Frontal cortex (tissue), 4 donors: ENCODE data around the gene RNF166. TPM values are rescaled to one million over a fixed set of nuclear protein-coding genes. Genes with fewer than 3 reads are reported as not detected.

Experiments used
- DNase-seq, 2 donors: peaks; one replicate each; pipeline ENCODE4 v3.0.0; 2012; ENCODE audit warnings: low spot score in 2 of 2
- FAIRE-seq: peaks from 2 replicates; lab custom pipeline; 2012; peaks lifted over from hg19 to GRCh38; lab: Jason Lieb, UNC
- total RNA-seq: library from RNA; depleted of rRNA; stranded (reverse); fragments of >200 nt; gene quantifications from one replicate; pipeline ENCODE4 v1.2.3, GENCODE V29; 2014
- donor health status: control.
- donor health status: control.
- donor health status: control.

Gene RNF166
- total RNA-seq, 1 donor from 2014 or later = 10.2 TPM

DNA sequence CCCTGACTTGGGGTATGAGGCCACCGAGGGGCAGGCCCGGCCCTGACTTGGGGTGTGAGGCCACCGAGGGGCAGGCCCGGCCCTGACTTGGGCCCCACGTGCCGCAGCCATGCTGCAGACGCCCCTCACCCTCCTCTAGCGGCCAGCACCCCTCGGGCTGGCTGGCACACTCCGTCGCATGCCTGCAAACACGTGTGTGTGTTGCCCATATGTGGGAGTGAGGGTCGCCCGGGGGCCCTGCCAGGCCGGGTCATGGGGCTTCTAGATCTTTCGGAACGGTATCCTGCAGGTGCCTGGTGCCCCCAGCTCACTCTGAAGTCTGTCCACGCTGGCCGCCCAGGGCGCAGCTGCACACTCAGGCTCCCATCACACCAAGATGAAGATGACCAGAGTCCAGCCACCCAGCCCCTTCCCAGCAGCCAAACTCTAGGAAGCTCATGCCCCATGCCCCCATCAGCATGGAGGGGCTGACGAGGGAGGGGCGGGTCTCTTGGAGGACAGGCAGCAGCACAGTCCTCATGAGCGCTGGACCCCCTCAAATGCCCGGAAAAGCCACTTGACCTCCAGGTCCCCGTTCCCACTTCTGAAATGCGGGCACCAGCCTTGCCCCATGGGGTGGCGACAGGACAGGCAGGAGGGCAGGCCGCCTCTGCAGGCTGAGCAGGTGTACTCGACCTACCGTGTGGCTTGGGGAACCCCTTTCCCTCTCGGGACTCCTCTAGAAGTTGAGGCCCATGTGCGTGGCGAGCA, 33.9 kb upstream of the RNF166 start:
- no peak for DNase-seq
- no peak for FAIRE-seq

DNA sequence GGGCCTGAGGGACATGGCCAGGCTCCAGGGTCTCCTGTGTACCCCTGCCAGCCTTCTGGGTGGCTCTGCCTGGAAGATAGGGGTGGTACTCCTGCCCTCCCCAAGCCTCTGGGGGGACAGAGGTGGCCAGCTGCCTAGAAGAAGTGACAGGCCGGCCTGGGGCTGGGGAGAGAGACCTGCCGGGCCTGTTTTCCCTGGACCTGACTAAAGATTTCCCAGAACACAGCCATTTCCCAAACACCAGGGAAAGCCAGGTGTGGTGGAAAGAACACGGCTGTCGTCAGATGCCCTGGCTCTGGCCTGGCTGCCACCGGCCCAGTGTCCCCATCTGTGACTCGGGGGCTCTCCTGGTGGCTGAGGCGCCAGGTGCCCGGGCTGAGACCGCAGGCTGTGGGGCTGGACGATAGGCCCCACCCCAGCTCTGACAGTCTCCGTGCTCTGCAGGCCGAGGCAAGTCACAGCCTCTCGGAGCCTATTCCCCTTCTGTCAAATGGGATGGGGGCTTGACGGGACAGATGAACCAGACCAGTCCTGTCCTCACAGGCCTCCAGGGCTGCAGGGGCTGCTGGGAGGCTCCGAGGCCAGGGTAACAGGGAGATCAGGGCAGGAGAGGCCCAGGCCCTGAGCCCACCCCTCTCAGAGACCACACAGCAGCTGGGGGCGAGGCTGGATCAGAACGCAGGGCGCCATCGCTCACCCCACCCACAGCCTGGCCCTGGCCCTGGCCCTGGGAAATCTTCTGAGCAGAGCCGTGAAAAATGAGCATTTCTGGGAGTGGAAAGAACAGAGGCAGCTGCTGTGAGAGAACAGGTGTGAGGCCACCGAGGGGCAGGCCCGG, 33.1 kb upstream of the RNF166 start:
- FAIRE-seq (no peak), DNase-seq (no peak)

GRCh38 chr16:88738151-88739084, 32.2 kb upstream of the RNF166 start:
- DNase-seq (no peak), FAIRE-seq (no peak)

- FAIRE-seq = no peak
- peak; percentile 80 to 90 for DNase-seq
These were observed 31.3 kb upstream of the RNF166 start for GRCh38 chr16:88737298-88738150.

DNA sequence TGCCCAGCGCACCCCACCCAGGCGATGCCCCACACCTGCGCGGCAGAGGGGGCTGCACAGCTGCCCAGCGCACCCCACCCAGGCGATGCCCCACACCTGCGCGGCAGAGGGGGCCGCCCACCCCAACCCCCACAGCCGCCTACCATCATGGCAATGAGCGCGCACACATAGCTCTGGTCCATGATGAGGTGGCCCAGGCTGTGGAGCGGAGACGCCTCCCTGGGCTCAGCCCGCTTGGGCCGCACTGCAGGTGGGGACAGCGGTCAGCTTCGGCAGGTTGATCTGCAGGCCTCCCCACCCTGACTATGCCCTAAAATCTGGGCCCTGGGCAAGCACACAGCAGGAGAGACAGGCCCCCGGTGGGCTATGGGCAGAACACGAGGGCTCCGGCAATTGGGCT, 30.3 kb upstream of the RNF166 start:
- no peak for DNase-seq
- FAIRE-seq = no peak

- FAIRE-seq = no peak
These were observed 29.9 kb upstream of the RNF166 start for GRCh38 chr16:88736088-88736487.

GRCh38 chr16:88735616-88736015, 29.4 kb upstream of the RNF166 start:
- FAIRE-seq (no peak), DNase-seq (no peak)

More at GRCh38 chr16:88736088-88736487, 29.9 kb upstream of the RNF166 start:
- DNase-seq = no peak

DNA sequence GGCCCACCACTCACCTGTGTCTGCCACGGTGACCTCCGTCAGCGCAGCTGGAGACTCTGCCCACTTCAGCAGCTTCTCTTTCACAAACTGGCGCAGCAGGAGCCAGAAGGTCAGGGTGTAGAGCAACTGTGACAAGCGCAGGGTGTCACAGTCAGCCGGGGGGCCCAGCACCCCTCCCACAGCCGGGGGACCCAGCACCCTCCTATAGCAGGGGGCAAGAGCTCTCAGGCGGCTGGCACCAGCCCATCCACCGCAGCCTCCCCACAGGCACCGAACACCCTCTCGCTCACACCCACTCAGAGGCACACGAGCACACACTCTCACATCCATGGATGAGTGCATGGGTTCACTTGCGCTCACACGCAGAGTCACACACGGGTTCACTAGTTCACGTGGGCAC, 28.9 kb upstream of the RNF166 start:
- no peak for FAIRE-seq
- no peak for DNase-seq

- DNase-seq (no peak), FAIRE-seq (no peak)
These were observed 28.1 kb upstream of the RNF166 start for GRCh38 chr16:88734361-88734728.

- DNase-seq = no peak
- no peak for FAIRE-seq
These were observed 27.6 kb upstream of the RNF166 start for GRCh38 chr16:88733630-88734360.

- DNase-seq = no peak
- FAIRE-seq = no peak
These were observed 26.7 kb upstream of the RNF166 start for GRCh38 chr16:88732961-88733294.

DNA sequence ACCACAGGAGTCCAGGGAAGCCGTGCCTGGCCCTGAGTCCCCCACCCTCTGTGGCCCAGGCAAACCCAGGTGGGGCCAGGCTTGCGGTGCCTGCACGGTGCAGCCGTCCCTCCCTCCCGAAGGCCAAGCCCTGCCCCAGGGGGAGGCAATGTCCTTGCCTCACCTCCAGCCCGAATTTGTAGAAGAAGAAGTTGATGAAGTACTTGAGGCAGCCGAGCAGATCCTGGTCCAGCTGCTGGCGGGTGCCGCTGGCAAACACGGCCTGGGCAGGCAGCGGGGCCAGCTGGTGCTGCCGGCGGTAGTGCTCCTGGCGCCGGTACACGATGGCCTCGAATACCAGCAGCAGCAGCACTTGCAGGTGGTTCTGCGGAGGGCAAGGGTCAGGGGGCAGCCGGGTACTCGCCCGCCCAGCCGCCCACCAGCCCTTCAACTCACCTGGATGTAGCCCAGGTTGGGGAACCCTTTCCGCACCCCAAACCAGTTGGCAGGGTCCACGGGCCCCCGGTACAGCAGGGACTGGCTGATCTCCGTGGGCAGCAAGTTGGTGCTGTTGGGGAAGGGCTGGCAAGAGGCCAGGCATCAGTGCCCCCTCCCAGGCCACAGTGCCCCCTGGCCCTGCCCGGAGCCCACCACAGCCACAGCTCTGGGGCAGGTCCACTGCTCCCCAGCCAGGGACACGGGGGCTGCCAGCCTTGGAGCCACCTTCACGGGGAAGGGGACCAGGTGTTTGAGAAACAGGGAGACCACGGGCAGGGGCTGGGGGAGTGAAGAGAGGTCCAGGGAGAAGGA, 26.2 kb upstream of the RNF166 start:
- FAIRE-seq = no peak
- DNase-seq = no peak

DNA sequence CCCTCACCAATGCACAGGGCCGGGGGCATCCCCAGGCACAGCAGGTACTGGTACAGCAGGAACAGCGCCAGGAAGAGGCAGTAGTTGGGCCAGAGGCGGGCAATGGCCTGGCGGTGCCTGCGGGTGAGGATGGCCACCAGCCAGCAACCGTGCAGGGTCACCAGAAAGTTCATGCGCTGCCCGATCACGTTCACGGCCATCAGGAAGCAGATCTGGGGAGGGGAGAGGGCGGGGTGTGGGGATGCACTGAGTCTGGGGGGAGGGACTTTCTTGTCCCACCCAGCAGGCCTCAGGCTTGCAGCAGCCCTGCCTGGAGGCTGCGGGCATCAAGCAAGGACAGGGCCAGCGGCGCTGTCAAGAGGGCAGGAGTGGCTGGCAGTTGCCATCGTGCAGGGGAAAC, 25.5 kb upstream of the RNF166 start:
- peak in 1 of 2 donors; percentile 66 for DNase-seq
- FAIRE-seq = no peak

GRCh38 chr16:88730632-88731607, 24.7 kb upstream of the RNF166 start:
- DNase-seq (no peak), FAIRE-seq (no peak)

DNA sequence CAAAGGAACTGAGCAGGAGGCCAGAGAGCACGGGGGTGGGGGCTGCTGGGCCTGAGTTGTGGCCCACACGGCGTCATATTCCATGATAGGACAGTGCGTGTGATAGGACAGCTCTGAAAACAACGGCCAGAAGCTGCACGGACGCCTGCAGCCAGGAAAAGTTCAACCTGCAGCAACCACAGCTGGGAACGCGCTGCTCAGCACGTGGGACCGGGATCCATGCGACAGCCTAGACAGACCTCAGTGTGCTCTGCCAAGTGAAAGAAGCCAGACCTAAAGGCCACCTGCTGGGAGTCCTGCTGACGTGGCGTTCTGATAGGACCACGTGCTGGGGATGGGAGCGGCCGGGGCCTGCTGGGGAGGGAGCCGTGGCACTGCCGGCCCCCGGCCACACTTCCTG, 21.7 kb upstream of the RNF166 start:
- no peak for FAIRE-seq
- DNase-seq = no peak

DNA sequence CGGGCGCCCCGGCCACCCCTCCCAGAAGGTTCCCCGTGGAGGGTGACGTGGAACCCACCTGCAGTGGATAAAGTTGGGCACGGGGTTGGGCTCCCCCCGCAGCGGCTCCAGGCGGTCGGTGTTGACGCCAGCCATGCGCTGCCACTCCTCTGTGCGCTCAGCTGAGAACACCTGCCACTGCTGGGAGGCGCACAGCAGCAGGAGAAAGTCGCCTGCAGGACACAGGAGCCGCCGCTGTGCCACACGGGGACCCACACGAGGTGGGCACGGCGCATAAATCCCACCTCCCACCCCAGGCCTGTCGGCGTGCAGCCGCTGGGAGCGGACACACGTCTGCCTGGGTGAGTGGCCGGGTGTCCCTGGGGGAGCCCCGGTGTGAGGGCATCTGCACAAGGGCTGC, 20.8 kb upstream of the RNF166 start:
- DNase-seq (no peak), FAIRE-seq (no peak)

- no peak for FAIRE-seq
These were observed 20.2 kb upstream of the RNF166 start for GRCh38 chr16:88726408-88726749.

More at GRCh38 chr16:88726408-88726749, 20.2 kb upstream of the RNF166 start:
- DNase-seq = no peak
